HG03159 (cell line): ENCODE results near the gene FIBCD1.
"Not testable (repeated sequence)": the region's sequence is repeated elsewhere in the genome, so short reads cannot be mapped to it uniquely, and the experiment has no call there.

Experiments used
- ATAC-seq: cut with Tn5 transposase; IDR thresholded peaks from one replicate; pipeline ENCODE4 v1.9.1; 2021; ENCODE audit warnings: mild to moderate bottlenecking, moderate library complexity; ENCODE audit not compliant: unreplicated experiment

Gene FIBCD1

DNA sequence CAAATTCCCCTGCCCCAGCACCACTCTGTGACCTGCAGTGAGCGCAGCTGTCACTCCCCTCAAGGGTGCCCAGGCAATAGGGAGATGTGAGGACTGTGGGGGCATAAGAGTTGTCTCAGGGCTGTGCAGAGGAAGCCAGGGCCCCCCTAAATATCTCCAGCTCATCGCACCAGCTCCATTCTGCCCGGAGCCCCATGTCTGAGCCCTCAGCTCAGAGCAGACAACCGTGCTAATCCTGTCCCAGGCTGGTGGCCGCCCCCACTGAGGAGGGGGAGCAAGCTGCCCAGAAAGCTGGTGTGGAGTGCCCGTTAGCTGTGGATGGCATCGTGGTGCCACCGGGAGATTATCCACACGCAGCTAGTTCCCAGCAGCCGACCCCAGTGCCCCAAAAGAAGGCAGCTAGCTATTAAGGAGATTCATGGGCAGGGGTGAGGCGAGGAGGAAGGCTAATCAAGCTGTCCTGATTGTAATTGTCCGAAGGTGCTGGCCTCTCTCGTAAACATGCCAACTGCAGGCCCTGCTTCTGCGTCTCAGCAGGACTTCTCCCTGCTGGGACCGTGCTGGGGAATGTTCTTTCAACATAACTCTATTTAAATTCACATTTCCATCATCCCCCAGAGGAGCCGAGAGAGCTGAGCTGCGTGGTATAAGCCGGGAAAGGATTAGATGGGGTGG lies 17.0 kb upstream of the FIBCD1 start:
- ATAC-seq = no peak

DNA sequence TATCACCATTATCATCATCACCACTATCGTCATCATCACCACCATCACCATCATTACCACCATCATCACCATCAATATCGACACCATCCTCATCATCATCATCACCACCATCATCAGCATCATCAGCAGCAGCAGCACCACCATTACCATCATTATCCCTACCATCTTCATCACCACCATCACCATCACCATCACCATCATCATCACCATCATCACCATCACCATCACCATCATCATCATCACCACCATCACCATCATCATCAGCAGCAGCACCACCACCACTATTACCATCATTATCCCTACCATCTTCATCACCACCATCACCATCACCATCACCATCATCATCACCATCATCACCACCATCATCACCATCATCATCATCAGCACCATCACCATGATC lies 15.9 kb upstream of the FIBCD1 start:
- not testable (repeated sequence) for ATAC-seq

DNA sequence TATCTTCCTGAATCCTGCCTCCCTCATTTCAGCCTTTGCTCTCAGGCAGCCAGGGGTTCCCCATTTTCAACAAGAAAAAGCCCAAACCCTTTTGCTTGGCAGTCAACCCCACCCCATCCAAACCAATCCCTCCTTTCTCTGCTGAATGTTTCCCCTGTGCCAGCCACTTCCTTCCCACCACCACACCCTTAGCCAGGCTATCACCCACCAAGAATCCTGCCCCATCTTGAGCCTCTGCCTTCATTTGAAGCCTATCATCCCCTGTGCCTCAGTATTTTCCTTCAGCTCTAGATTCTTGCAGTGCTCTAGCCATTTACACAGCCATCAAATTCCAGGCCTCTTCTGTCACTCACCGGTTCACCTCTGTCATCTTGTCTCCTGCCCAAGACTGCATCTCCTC lies 15.3 kb upstream of the FIBCD1 start:
- no peak for ATAC-seq

DNA sequence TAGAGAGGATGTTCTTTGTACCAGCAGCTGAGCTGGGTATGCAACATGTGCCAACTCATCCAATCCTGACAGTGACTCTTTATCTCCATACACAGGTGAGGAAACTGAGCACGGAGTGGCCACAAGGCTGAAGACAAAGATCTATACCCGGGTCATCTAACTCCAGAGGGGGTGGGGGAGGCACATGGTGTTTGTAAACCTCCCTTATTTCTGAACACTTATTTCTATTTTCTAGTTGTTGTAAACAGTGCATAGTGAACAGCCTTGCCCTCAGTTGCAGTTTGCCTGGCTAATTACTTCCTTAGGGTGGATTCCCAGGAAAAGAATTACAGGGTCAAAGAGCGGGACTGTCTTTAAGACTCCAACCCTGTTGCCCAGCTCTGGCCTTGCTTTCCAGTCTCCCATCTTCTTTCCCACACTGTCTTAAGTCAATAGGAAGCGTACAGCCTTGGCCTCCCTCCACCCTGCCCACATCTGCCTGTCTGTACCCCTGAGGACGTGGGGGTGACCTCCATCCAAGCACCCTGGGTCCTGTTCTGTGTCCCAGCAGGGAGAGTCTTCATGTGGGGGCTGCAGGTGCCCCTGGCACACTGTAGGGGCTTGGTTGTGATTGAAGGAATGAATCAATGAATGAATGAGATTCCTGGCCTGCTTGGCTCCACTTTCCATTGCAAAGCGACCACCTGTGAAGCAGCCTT lies 13.2 kb upstream of the FIBCD1 start:
- ATAC-seq = no peak

DNA sequence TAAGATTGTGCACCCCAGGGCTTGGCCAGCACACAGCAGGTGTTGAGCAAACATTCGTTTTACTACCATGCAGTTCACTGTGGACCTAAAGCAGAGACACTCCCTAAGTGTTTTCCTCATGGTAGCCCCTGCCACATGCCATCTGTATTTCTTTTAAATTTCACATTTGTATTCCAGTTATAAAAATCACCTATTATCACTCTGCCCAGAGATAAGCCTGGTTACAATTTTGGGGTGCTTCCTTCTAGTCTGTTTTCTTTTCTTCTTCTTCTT lies 10.9 kb upstream of the FIBCD1 start:
- ATAC-seq = no peak

DNA sequence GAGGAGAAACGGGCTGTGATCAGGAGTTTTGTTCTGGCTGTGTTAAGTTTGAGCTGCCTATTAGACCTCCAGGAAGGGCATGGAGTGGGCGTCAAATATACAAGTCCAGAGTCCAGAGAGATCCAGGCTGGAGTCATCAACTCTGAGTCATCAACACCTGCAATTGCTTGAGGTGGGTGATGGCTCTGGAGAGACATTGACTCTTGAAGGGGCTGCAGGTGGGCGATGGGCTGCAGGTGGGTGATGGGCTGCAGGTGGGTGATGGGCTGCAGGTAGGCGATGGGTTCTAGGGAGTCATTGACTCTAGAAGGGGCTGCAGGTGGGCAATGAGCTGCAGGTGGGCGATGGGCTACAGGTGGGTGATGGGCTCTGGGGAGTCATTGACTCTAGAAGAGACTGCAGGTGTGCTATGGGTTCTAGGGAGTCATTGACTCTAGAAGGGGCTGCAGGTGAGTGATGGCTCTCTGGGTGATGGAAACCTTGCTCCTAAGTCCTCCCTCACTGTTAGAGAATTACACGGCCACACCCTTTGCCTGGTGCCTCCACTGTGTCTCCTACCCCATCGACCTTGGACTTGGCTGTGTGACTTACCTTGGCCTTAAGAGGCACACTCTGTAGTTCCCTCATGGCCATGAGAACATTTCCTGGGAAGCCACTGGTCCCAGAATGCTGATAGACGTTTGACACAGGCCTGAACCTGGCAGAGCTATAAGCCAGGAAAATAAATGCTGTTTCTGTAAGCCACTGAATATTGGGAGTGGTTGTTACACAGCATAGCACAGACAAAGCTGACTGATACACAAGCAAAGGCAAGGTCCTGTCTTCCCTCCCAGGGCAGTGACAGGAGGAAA lies 10.4 kb upstream of the FIBCD1 start:
- no peak for ATAC-seq

DNA sequence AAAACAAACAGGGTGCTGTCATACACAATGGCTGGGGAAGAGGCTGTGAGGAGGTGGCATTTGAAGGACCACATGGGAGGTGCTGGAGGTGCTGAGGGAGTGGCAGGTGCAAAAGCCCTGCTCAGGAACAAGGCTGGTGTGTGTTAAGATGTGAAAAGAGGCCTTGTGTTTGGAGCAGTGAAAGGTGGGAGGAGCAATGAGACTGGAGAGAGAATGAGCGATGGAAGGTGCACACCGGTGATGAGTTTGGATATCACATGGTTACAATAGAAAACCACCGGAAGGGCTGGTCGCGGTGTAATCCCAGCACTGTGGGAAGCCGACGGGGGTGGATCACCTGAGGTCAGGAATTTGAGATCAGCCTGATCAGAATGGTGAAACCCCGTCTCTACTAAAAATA lies 9.2 kb upstream of the FIBCD1 start:
- no peak for ATAC-seq

DNA sequence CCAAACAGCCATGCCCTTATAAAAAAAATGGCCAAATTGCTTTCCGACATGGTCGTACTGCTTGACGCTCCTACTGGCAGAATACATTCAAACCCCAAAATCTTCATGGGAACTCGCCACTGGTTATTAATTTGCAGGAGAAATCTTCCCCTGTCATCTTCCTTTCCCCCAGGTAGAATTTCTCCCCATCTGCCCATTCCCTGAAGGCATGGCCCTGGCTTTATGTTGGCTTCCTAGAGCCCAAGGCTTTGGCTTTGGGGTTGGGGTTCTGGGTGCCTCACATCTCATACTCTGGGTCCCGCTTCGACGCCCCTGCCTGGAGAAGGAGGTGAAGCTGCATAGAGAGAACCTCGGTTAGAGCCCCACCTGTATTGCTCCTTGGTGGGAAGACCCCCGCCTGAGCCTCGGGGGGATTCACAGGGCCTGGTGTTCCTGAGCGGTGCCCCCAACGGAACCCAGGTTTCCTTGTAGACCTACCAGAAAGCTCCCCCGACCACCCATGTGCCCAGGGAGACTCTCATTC lies 8.6 kb upstream of the FIBCD1 start:
- ATAC-seq = no peak

DNA sequence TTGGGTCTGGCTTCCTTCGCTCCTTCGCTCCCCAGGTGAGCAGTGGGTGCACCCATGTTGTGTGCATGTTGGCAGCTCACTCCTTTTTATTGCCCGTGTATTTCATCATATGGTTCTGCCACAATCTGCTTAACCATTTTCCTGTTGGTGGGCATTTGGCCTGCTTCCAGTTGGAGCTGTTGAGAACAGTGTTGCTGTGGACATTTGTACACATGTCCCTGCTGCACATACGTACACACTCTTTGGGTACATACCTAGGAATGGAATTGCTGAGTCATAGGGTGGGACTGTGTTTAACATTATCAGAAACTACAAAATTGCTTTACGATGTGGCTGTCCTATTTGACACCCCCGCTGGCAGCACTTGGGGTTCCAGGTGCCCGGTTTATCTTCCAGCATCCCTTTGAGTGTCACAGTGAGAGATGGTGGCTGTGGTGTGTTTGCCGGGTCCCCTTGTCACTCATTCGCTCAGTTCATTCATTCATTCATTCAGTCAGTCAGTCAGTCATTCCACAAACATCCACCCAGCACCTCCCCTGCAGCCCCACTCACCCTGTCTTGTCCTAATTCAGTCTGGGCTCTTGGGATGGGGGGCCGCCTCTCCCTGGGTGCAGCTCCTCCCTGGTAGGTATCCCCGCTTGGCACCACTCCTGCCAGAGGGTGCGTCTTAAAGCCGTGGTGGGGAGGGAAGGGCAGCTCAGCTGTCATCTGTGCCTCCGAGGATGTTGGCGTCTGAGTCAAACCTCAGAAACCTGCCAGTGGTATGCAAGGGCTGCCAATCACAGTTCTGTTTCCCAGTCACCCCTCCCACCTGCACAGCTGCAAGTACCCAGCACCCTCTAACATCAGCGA lies 7.9 kb upstream of the FIBCD1 start:
- ATAC-seq = no peak

DNA sequence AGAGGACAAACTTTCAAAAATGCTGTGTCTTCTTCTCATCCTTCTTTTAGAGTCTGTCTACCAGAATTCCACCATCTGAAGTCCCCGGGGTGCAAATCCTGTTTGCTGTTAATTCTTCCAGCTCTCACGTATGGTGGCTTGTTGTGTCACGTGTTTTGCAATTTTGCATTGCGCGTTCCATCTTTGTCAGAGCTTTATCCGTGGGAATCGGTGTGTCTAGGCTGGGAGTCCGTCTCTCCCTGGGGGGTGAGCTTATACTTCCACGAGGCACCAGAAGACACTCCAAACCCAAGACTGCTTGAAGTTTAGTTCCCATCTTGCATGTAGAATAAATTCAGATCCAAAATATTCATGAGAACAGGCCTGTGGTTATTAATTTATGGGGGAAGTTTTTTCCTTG lies 6.1 kb upstream of the FIBCD1 start:
- no peak for ATAC-seq

DNA sequence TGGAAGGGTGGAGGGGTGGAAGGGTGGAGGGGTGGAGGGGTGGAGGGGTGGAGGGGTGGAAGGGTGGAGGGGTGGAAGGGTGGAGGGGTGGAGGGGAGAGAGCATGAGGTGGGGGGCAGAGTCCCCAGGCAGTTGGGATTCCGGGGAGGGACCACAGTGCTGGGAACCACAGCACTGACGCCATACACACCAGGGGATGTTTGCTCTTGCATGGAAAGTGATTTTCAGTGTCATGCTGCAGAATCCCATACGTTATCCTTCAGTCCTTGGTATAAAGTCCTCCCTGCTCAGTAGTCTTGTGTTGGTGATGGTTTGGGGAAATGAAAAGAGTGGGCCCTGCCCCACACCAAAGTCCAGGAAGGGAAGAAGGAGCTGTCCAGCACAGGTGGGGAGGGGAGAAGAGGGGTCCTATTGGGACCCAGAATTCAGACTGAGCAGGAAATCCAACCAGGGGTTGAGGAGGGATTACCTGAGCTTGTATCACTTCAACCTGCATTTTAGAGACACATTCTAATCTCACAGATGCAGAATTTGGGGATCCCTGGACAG lies 5.5 kb upstream of the FIBCD1 start:
- ATAC-seq = no peak

DNA sequence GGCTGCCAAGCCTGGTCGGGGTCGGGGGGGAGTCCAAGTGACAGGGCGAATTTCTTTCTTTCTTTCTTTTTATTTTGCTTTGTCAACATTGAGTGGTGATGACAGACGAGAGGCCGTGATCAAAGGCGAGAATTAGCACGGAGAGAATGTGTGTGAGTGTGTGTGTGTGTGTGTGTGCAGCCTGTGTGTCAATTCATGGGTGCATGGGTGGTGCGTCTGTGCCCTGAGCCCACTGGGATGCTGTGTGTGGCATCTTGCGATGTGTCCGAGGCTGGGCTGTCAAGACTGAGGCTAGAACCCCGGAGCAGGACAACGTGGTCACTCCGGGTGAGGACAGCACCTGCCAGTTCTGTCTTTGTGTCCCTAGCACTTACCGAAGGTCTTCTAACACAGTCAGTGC lies 4.7 kb upstream of the FIBCD1 start:
- no peak for ATAC-seq

DNA sequence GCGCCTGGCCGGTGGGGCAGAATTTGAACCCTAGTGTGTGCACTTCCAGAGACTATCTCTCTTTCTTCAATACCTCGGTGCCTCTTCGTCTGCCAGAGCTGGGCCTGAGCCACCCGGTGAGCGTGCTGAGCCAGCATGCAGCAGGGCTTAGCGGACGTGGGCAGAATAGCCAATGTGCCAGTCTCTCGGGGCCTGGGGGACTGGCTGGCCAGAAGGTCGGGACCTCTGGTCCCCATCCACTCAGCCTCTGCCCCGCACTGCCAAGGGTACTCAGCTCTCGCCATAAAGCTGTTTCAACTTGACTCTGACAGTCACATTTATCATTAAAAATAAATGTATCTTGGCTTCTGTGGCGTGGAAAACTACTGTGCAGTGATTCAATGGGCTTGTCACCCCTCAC lies 4.2 kb upstream of the FIBCD1 start:
- no peak for ATAC-seq

DNA sequence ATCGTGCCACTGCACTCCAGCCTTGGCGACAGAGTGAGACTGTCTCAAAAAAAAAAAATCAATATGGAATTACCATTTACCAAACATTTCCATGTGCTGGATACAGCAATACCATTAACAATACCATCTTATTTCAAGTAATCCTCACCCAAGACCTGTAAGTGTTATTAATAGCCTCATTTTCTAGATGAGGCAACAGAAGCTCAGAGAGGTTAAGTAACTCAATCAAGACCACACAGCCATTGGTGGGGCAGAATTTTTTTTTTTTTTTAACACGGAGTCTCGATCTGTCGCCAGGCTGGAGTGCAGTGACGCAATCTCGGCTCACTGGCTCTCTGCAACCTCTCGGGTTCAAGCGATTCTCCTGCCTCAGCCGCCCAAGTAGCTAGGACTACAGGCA lies 3.6 kb upstream of the FIBCD1 start:
- no peak for ATAC-seq

DNA sequence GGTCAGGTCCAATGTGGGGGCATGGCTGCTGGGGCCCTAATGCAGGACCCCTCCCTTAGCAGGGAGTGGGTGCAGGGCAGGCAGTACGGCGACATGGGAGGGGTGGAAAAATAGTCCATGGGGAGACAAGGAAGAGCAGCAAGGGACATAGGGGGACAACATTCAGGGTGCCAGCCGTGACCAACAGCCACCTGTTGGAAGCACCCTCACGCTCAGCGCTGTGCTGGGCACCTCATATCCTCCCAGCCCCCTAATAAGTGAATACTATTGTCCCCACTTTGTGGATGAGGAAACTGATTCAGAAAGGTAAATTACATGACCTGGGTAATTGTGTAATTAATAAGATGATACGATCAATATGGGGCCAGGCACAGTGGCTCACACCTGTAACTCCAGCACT lies 3.0 kb upstream of the FIBCD1 start:
- no peak for ATAC-seq

DNA sequence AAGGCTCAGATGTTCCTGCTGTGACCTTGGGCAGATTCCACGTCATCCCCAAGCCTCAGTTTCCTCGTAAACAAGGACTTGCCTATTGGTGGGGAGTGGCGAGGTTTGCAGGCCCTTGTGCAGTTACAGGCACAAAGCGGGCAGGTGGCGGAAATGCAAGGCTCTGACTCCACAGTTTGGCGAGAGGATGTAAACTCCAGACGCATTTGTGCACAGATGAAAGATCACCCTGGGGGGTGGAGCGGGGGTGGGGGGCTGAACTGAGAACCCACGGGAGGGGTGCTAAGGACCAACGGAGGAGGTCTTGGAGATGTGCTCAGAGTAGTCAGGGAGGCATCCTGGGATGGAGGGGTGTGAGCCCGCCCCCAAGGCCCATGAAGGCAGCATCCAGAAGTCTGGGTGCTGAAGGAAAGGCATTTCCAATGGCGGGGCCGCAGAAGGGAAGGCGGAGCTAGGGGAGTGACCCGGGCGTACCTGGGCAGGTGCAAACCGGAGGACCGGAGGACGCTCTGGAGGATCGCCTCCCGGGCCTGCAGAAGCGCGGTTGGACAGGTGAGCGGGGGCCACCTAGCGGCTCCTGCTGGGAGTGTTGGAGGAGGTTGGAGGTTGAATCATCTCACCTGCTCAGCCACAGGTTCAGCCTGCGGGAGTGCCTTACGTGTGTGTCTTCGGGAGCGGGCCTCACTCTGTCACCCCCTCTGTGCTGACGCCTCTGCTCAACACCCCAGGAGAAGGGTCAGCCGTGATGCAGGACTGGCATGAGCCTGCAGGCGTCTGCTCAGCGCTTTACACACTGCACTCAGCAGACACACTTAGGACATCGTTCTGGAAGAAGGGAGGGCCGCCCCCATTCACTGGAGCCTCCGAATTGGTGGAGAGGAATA lies 1.9 kb upstream of the FIBCD1 start:
- peak; percentile 67 for ATAC-seq

DNA sequence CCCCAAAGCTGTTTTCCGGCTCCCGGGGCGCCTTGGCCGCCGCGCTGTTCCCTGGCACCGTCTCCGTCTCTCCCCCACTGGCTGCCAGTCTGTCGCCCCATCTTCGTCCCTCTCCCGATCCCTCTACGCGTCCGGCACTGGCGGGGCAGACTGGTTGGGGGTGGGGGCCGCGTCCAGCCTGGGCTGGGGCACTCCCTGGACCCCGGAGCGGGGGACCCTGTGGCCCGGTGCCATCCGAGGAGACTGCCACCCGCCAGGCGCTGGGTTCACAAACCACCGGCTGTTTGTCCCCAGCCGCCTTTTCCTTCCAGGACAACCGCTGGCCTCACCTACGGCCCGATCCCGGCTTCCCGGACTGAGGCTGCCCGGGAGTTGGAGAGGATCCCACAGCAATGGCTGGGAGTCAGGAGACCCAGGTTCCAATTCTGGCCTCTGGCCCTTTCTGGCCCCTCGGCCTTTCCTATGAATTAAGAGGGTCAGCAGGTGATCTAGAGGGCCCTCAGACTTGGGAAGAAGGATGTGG lies 1.0 kb upstream of the FIBCD1 start:
- no peak for ATAC-seq

DNA sequence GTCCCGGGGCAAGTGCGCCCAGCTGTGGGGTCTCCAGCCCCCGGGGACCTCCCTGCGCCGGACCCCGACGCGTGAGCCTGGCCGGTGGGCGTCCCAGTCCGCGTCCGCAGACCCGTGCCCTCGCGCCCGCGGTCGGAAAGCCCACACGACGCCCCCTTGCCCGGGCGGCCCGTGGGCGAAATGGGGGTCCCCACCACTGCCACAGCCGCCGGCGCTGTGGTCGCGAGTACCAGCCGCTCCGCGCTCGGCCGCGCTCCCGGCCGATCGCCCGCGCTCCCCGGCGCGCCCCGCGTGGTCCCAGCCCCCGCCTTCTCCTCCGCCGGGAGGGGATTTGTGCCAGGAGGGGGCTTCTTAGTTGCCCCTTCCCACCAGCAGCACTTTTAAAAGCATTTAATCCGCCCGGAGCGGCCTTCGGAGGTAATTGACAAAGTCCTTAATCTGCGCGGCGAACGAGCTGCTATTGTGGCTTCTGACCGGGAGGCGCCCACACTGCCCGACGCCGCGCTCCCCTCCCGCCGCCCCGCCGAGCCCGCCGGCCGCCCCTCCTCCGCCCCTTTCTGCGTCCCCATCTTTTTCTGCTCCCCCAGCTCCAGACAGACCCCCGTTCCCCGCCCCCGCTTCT lies 469 bp upstream of the FIBCD1 start:
- no peak for ATAC-seq

DNA sequence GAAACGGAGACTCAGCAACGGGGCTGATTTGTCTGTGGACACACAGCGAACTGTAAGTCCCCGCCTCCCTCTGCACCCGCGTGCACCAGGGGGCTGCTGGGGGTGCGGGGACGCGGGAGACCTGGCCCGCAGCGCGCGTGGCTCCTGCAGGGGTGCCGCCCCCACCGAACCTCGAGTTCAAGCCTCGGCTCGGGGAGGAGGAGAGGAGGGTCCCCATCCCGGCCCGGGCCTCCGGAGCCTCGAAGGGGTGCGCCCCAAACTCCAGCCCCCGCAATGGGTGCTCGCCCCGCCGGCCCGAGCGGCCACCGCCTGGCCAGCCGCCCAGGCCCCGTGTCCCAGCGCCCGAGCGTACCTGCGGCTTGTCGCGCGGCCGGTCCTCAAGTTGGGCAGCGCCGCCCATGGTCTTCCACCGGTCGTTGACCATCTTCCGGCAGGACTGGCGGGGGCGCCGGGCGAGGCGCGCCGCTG lies 829 bp downstream of the FIBCD1 start:
- no peak for ATAC-seq
